Measurements from ENCODE around the gene RIT2. TPM values are rescaled to one million over a fixed set of nuclear protein-coding genes. Genes with fewer than 3 reads are reported as not detected.
"Not testable (repeated sequence)": the region's sequence is repeated elsewhere in the genome, so short reads cannot be mapped to it uniquely, and the experiment has no call there.

Gene RIT2
- total RNA-seq, 2 experiments from 2014 or later: not detected

- no peak for TF ChIP-seq CTCF (IDR thresholded peaks at IDR 0.05)
- H3K4me1 Mint-ChIP-seq (ENCODE audit: low read depth): no peaks in the 10 kb centered on the region
- no peak overlapping the region for H3K4me3 Mint-ChIP-seq
- ChIA-PET POLR2A (no interaction called here), CTCF (no interaction called here)
- DNase-seq (no peak), ATAC-seq (no peak)
- no peaks in the 10 kb centered on the region for H3K27me3 Mint-ChIP-seq
- H3K9me3 Mint-ChIP-seq: no peaks in the 10 kb centered on the region
- H3K27ac Mint-ChIP-seq: no peak overlapping the region
- no peaks in the 10 kb centered on the region for H3K36me3 Mint-ChIP-seq (ENCODE audit: low read depth)
- intact Hi-C loops (cut with micrococcal nuclease): no loop called here
Measured at GRCh38 chr18:42807887-42808286, 307.6 kb downstream of the RIT2 start.

GRCh38 chr18:42801706-42802105 lies 313.8 kb downstream of the RIT2 start:
- POLR2A ChIA-PET: interaction anchor here (0.6 kb wide), 1 partner anchor 195 kb away, joined by 3 read pairs; no protein-coding TSS in a partner anchor
- TF ChIP-seq CTCF (IDR thresholded peaks at IDR 0.05): no peak
- DNase-seq: no peak
- no peaks in the 10 kb centered on the region for H3K4me1 Mint-ChIP-seq (ENCODE audit: low read depth)
- no peaks in the 10 kb centered on the region for H3K9me3 Mint-ChIP-seq
- H3K4me3 Mint-ChIP-seq: no peak overlapping the region
- H3K27me3 Mint-ChIP-seq: no peaks in the 10 kb centered on the region
- intact Hi-C loops (cut with micrococcal nuclease): no loop called here
- H3K36me3 Mint-ChIP-seq (ENCODE audit: low read depth): no peaks in the 10 kb centered on the region
- no peak overlapping the region for H3K27ac Mint-ChIP-seq
- no peak for ATAC-seq
- CTCF ChIA-PET: no interaction called here

GRCh38 chr18:42798606-42799170 lies 316.8 kb downstream of the RIT2 start:
- Mint-ChIP-seq H3K9me3 (no peaks in the 10 kb centered on the region), H3K27ac (no peak overlapping the region), H3K4me1 (ENCODE audit: low read depth) (no peaks in the 10 kb centered on the region), H3K4me3 (no peak overlapping the region), H3K27me3 (no peaks in the 10 kb centered on the region), H3K36me3 (ENCODE audit: low read depth) (no peaks in the 10 kb centered on the region)
- ChIA-PET CTCF (no interaction called here), POLR2A (no interaction called here)
- no peak for TF ChIP-seq CTCF (IDR thresholded peaks at IDR 0.05)
- intact Hi-C loops (cut with micrococcal nuclease): no loop called here
- ATAC-seq: no peak
- no peak for DNase-seq

- DNase-seq; intact Hi-C loops (cut with micrococcal nuclease); ATAC-seq; H3K36me3 Mint-ChIP-seq (ENCODE audit: low read depth); CTCF ChIA-PET; H3K9me3 Mint-ChIP-seq; H3K4me1 Mint-ChIP-seq (ENCODE audit: low read depth); H3K27me3 Mint-ChIP-seq; H3K27ac Mint-ChIP-seq; H3K4me3 Mint-ChIP-seq: not testable (repeated sequence)
- POLR2A ChIA-PET: interaction anchor here (0.6 kb wide), 1 partner anchor 962 kb away, joined by 3 read pairs; no protein-coding TSS in a partner anchor
Measured at GRCh38 chr18:42795213-42795789, 320.2 kb downstream of the RIT2 start.

- no peak for TF ChIP-seq CTCF (IDR thresholded peaks at IDR 0.05)
- no peaks in the 10 kb centered on the region for H3K36me3 Mint-ChIP-seq (ENCODE audit: low read depth)
- ChIA-PET CTCF (no interaction called here), POLR2A (no interaction called here)
- H3K27ac Mint-ChIP-seq: no peak overlapping the region
- no peaks in the 10 kb centered on the region for H3K27me3 Mint-ChIP-seq
- H3K4me1 Mint-ChIP-seq (ENCODE audit: low read depth): no peaks in the 10 kb centered on the region
- ATAC-seq (no peak), DNase-seq (no peak)
- intact Hi-C loops (cut with micrococcal nuclease): no loop called here
- no peak overlapping the region for H3K4me3 Mint-ChIP-seq
- H3K9me3 Mint-ChIP-seq: peaks cover 5% of the 10 kb centered on the region
Measured at GRCh38 chr18:42792731-42793130, 322.8 kb downstream of the RIT2 start.
